HG03135 (cell line): ENCODE results near the gene DBI.
"Not testable (repeated sequence)": the region's sequence is repeated elsewhere in the genome, so short reads cannot be mapped to it uniquely, and the experiment has no call there.

Experiments used
- ATAC-seq: cut with Tn5 transposase; IDR thresholded peaks from one replicate; pipeline ENCODE4 v1.9.1; 2021; ENCODE audit warnings: mild to moderate bottlenecking, moderate library complexity; ENCODE audit not compliant: unreplicated experiment

Gene DBI

GRCh38 chr2:119393971-119394748 is 27.4 kb downstream of the DBI start:
- no peak for ATAC-seq

- ATAC-seq, result no peak
Measured at GRCh38 chr2:119397196-119397595, 30.4 kb downstream of the DBI start.

DNA sequence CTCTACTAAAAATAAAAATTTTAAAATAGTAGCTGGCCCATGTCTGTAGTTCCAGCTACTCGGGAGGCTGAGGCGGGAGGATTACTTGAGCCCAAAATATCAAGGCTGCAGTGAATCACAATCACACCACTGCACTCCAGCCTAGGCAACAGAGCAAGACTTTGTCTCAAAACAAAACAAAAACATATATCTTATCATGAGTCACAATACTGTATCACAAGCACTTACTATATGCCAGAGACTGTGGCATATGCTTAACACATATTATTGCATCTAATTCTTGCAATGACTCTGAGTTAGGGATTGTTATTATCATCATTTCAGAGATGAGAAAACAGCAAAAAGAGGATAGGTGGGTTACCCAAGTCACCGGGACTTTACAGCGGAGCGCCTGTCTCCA is 35.3 kb downstream of the DBI start:
- no peak for ATAC-seq

DNA sequence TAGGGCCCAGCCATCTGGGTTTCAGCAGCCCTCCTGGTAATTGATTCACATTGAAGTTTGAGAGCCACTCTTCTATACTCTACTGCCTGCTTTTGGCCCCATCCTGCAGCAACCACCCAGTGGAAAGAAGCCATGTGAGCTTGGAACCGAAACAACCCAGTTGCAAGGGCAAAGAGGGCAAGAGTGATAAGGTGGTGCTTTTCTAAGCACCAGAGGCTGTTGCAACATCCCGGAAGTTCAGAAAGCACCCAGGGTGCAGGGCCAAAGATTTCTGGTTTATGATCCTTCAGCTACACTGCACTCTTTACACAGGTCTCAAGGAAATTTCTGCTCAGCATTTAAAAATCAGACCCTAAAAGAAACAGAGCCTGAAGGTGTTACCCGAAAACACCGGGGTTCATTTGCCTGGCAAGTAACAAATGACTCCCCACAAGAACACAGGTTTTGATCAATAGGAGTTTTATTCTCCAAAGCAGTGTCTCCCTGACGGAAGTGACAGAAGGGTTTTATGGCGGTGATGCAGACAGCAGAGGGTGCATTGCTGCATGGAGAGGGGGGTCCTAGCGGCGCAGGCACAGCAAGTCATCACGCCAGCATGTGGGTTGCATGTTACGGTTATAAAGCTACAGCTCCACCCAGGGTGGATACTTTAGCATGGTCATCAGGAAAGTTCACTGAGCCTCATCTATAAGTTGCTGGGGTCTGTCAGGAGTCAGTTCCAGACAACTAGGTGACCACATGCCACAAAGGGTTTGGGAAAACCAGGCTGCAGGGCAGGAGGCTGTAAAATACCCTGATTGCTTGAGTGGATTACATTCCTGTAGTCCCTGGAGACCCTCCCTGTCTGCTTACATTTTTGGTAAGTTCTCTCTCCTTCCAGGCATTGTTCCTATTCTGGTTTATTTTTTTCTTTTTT is 36.1 kb downstream of the DBI start:
- ATAC-seq, result no peak

DNA sequence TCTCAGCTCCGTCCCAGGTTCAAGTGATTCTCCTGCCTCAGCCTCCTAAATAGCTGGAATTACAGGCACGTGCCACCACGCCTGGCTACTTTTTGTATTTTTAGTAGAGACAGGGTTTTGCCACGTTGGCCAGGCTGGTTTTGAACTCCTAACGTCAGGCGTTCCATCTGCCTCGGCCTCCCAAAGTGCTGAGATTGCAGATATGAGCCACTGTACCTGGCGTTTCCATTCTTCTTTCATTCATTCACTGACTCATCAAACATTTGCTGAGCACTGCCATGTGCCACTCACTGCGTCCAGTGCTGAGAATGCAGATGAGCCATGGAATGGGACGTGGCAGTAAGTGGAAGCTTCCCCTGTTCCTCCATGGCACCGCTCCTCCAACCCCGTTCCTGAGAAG is 36.8 kb downstream of the DBI start:
- not testable (repeated sequence) for ATAC-seq

DNA sequence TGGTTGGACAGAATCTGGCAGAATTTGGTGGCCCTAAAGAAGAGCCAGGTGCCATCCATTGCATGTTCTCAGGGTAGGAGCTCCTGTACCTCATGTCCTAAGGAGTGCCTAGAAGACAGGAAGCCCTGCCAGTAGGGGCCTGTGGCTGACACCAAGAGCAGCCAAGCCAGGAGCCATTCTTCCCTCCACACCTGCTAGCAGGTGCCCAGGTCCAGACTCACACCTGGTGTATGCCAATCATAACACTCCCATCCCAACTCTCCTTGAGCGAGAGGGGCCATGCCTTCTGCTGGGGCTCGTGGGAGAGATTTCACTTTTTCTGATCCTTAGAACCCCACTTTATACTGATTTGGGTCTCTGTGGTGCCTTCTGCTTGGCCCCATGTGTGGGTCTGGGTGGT is 38.4 kb downstream of the DBI start:
- no peak for ATAC-seq

DNA sequence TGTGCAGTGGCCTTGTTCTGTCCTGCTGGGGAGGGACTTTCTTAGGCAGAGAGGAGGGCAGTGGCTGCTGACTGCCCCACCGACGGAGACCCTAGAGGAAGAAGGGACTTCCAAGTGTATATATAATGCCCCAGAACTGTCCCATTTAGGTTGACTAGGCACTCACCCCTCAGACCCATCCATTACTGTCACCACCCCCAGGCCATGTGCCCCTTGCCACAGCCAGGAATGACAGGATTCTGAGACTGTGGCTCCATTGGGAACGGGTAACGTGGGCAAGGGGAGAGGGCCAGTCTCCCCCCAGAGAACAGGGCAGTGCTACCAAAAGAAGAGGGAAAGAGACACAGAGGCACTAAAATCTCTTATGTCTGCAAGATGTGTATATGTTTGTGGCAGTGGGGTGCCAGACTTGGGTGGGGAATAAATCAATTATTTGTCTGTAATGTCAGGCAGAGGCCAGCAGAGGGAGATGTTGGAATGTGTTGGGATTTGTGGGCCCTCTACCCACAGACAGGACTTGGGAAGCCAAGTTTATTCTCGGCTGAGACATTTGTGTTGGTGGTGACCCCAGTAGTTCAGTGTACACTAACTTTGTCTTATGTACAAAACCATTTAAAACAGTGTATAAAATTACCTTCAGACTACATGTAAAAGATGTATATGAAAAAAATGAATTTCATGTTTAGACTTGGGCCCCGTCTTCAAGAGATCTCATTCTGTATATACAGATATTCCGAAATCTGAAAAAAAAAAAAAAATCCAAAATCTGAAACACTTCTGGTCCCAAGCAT is 40.8 kb downstream of the DBI start:
- peak; percentile 49 for ATAC-seq

DNA sequence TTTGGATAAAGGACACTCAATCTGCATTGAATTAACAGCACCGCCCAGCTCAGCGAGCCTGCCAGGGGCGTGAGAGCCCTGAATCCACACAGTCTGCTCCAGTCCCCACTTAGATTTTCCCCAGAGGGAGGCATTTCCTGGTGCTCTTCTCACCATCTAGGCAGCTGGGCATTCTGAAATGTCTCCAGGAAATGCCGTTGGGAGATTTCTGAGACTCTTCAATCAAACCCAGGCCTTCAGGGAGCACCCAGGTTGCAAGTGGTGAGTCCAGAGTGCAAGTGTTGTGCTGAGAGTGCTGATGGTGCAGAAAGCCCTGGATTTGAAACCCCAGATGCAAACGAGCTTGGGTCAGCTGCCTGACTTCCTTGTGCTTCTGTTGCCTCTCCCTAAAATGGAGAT is 41.4 kb downstream of the DBI start:
- ATAC-seq, result no peak

GRCh38 chr2:119409506-119409905 is 42.7 kb downstream of the DBI start:
- ATAC-seq, result no peak

DNA sequence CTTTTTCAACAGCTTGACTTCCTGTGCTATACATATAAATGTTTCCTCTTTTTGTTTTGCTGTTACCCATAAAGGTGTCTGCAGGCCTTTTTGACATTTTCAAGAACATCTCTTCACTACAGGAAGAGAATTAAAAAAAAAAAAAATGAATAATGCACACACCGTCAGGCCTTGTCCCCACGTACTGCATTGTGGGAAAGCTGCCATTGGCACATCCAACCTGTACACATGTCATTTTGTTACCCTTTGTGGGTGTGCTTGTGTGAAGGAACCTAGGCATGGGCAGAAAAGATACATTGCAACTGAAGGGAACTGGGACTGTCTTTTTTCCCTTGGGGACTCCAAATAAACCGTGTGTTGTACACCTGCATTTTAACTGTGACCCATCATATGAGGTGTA is 48.1 kb downstream of the DBI start:
- no peak for ATAC-seq

DNA sequence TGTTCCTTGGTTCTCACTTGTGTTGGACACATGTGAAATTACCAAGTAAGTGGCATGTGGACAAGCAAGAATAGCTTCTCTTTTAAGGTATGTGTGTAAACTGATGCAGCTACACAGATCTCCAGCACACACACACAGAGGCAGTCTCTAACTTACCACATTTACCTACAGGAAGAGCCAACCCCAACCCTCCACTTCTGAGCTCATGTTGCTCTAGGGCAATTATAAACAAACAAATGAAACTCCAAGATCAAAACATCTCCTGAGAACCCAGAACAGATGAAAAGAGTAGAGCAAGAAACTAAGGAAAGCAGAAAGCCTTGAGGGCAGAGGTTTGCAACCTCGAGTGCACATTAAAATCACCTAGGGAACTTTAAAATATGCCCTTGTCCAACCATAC is 48.9 kb downstream of the DBI start:
- no peak for ATAC-seq

DNA sequence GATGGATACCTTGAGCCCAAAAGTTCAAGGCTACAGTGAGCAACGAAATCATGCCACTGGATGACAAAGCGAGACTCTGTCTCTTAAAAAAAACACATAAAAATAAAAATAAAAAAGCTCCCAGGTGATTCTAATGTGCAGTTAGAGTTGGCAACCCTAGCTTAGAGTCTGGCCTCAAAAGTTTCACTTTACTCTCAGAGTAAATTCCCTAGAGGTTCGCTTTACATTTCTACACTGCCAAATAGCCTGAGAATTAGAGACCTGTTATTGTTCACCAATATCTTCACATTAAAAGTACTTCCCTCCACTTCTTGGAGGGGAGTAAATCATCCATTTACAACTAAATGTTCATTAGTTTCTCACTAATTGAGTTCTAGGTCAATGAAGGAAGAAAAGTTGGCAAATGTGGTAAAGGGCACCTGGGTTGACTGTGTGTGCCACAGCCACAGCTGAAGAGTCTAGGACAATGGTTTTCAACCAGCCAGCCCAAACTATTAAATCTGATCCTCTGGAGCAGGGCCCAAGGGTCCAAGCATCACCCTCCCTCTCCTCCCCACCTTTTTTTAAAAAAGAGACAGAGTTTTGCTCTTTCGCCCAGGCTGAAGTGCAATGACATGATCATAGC is 49.6 kb downstream of the DBI start:
- ATAC-seq, result no peak

DNA sequence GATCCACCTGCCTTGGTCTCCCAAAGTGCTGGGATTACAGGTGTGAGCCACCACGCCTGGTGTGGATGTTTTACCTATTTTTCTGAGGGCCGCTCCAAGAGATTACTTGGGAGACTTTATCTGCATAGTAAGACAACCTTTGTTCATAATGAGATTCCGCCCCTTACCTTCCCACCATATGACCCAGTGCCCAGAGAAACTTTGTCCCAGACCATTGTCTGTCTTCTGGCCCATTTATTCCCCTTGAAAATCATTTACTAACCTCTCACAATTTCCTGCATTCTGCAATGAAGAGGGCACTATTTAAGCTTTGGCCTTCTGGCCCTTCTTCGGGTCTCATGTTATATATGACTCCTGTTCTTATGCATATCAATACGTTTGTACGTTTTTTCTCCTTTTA is 51.1 kb downstream of the DBI start:
- no peak for ATAC-seq

DNA sequence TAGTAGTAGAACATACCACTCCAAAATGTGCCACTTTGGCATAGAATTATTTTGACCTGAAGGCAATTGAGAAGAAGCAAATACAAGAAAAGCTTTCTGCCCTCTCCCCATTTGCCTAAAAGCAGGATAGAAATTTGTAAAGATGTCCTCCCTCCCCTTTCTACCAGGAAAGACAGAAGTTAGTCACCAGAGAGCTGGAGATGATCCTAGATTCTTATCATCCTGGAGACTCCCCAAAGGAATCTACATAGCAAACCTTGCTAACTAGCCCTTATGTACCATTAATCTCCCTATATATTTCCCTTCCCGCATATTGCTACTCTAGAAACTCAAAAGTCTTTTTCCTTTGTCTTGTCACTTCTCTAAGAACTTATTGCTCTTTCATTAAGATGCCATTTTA is 52.3 kb downstream of the DBI start:
- ATAC-seq, result no peak

GRCh38 chr2:119419803-119420508 is 53.2 kb downstream of the DBI start:
- no peak for ATAC-seq

DNA sequence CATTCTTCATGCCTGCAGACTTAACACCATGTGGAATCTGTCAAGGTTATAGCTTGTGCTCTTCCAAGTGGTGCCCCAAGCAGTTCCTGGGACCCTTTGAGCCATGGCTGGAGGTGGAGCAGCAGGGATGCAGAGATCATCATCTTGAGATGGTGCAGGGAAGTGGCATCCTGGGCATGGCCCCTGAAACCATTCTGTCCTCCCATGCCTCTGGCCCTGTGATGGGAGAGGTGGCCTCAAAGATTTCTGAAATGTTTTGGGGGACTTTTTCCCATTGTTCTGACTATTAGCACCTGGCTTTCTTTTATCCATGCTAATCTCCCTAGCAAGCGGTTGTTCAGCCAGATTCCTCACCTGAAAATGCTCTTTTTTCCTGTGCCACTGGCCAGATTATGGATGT is 54.5 kb downstream of the DBI start:
- no peak for ATAC-seq

GRCh38 chr2:119421741-119422140 is 55.0 kb downstream of the DBI start:
- ATAC-seq, result no peak
